Activated T-helper 17 cell treated with anti-CD3 and anti-CD28 coated beads, Interleukin-2, amount 50 U/mL, for 72 hours (primary cell): ENCODE measurements around the gene TKTL1. TPM values are rescaled to one million over a fixed set of nuclear protein-coding genes. Genes with fewer than 3 reads are reported as not detected.

ENCODE experiments used
- ATAC-seq: fragments of 150-1000 bp; cut with Tn5 transposase; replicated peaks from 2 replicates; pipeline ENCODE4 v1.10.0; 2021; ENCODE audit warnings: mild to moderate bottlenecking, moderate library complexity
- H3K27ac Mint-ChIP-seq: one replicate; pipeline ENCODE4 v1.8.0; 2022; ENCODE audit warnings: mixed read lengths
- H3K27me3 Mint-ChIP-seq: one replicate; pipeline ENCODE4 v1.8.0; 2022; ENCODE audit warnings: mixed read lengths
- H3K36me3 Mint-ChIP-seq: one replicate; pipeline ENCODE4 v1.8.0; 2022; ENCODE audit warnings: low read depth, mild to moderate bottlenecking, mixed read lengths
- H3K4me1 Mint-ChIP-seq: one replicate; pipeline ENCODE4 v1.8.0; 2022; ENCODE audit warnings: mixed read lengths
- H3K4me3 Mint-ChIP-seq: one replicate; pipeline ENCODE4 v1.8.0; 2022; ENCODE audit warnings: mild to moderate bottlenecking, mixed read lengths
- H3K9me3 Mint-ChIP-seq: one replicate; pipeline ENCODE4 v1.8.0; 2022; ENCODE audit warnings: mixed read lengths
- total RNA-seq, 2 donors: library from RNA; stranded (reverse); gene quantifications; one replicate each; pipeline ENCODE4 v1.2.3, GENCODE V29; 2022

Gene TKTL1
- total RNA-seq, 2 donors from 2014 or later = 0.54 to 2.1 TPM

GRCh38 chrX:154356596-154356995, 61.0 kb downstream of the TKTL1 start:
- no peak for ATAC-seq
- no peaks in the 10 kb centered on the region for H3K9me3 Mint-ChIP-seq
- peak overlapping the region; percentile 12 for H3K4me3 Mint-ChIP-seq
- H3K36me3 Mint-ChIP-seq = peaks cover 94% of the 10 kb centered on the region
- no peaks in the 10 kb centered on the region for H3K4me1 Mint-ChIP-seq
- no peaks in the 10 kb centered on the region for H3K27me3 Mint-ChIP-seq
- H3K27ac Mint-ChIP-seq = no peak overlapping the region

- Mint-ChIP-seq H3K9me3 (no peaks in the 10 kb centered on the region), H3K4me3 (no peak overlapping the region), H3K36me3 (peaks cover 91% of the 10 kb centered on the region), H3K27ac (no peak overlapping the region), H3K4me1 (no peaks in the 10 kb centered on the region), H3K27me3 (no peaks in the 10 kb centered on the region)
- ATAC-seq = no peak
These were observed 61.6 kb downstream of the TKTL1 start for GRCh38 chrX:154357205-154357604.

GRCh38 chrX:154358011-154358410, 62.4 kb downstream of the TKTL1 start:
- Mint-ChIP-seq H3K36me3 (peaks cover 93% of the 10 kb centered on the region), H3K9me3 (no peaks in the 10 kb centered on the region), H3K4me3 (no peak overlapping the region), H3K27ac (no peak overlapping the region), H3K4me1 (no peaks in the 10 kb centered on the region), H3K27me3 (no peaks in the 10 kb centered on the region)
- ATAC-seq = no peak

- Mint-ChIP-seq H3K4me1 (no peaks in the 10 kb centered on the region), H3K36me3 (peaks cover 93% of the 10 kb centered on the region), H3K27me3 (no peaks in the 10 kb centered on the region), H3K27ac (no peak overlapping the region), H3K9me3 (no peaks in the 10 kb centered on the region), H3K4me3 (no peak overlapping the region)
- ATAC-seq = no peak
These were observed 63.2 kb downstream of the TKTL1 start for GRCh38 chrX:154358829-154359228.

GRCh38 chrX:154359362-154360154, 64.0 kb downstream of the TKTL1 start:
- H3K9me3 Mint-ChIP-seq = no peaks in the 10 kb centered on the region
- no peaks in the 10 kb centered on the region for H3K27me3 Mint-ChIP-seq
- no peak overlapping the region for H3K27ac Mint-ChIP-seq
- no peak for ATAC-seq
- H3K4me3 Mint-ChIP-seq = no peak overlapping the region
- H3K4me1 Mint-ChIP-seq = no peaks in the 10 kb centered on the region
- peaks cover 92% of the 10 kb centered on the region for H3K36me3 Mint-ChIP-seq

GRCh38 chrX:154360155-154360713, 64.6 kb downstream of the TKTL1 start:
- no peaks in the 10 kb centered on the region for H3K9me3 Mint-ChIP-seq
- no peak overlapping the region for H3K27ac Mint-ChIP-seq
- H3K36me3 Mint-ChIP-seq = peaks cover 92% of the 10 kb centered on the region
- no peak for ATAC-seq
- no peaks in the 10 kb centered on the region for H3K27me3 Mint-ChIP-seq
- no peaks in the 10 kb centered on the region for H3K4me1 Mint-ChIP-seq
- peak overlapping the region; percentile 11 for H3K4me3 Mint-ChIP-seq

GRCh38 chrX:154362085-154362742, 66.6 kb downstream of the TKTL1 start:
- no peaks in the 10 kb centered on the region for H3K9me3 Mint-ChIP-seq
- H3K27me3 Mint-ChIP-seq = no peaks in the 10 kb centered on the region
- H3K4me1 Mint-ChIP-seq = no peaks in the 10 kb centered on the region
- no peak for ATAC-seq
- H3K27ac Mint-ChIP-seq = no peak overlapping the region
- peaks cover 90% of the 10 kb centered on the region for H3K36me3 Mint-ChIP-seq
- H3K4me3 Mint-ChIP-seq = peak overlapping the region; percentile 22

- no peaks in the 10 kb centered on the region for H3K27me3 Mint-ChIP-seq
- H3K4me1 Mint-ChIP-seq = no peaks in the 10 kb centered on the region
- no peak overlapping the region for H3K4me3 Mint-ChIP-seq
- H3K27ac Mint-ChIP-seq = no peak overlapping the region
- ATAC-seq = no peak
- no peaks in the 10 kb centered on the region for H3K9me3 Mint-ChIP-seq
- H3K36me3 Mint-ChIP-seq = peaks cover 88% of the 10 kb centered on the region
These were observed 68.3 kb downstream of the TKTL1 start for GRCh38 chrX:154363706-154364439.

GRCh38 chrX:154365052-154365600, 69.5 kb downstream of the TKTL1 start:
- Mint-ChIP-seq H3K9me3 (no peaks in the 10 kb centered on the region), H3K27ac (peak overlapping the region; percentile 59), H3K4me1 (no peaks in the 10 kb centered on the region), H3K27me3 (no peaks in the 10 kb centered on the region), H3K4me3 (peak overlapping the region; percentile 33), H3K36me3 (peaks cover 89% of the 10 kb centered on the region)
- no peak for ATAC-seq

- no peaks in the 10 kb centered on the region for H3K9me3 Mint-ChIP-seq
- ATAC-seq = no peak
- H3K4me3 Mint-ChIP-seq = no peak overlapping the region
- no peaks in the 10 kb centered on the region for H3K27me3 Mint-ChIP-seq
- no peaks in the 10 kb centered on the region for H3K4me1 Mint-ChIP-seq
- no peak overlapping the region for H3K27ac Mint-ChIP-seq
- peaks cover 86% of the 10 kb centered on the region for H3K36me3 Mint-ChIP-seq
These were observed 70.5 kb downstream of the TKTL1 start for GRCh38 chrX:154365997-154366665.

- Mint-ChIP-seq H3K4me3 (no peak overlapping the region), H3K4me1 (no peaks in the 10 kb centered on the region), H3K36me3 (peaks cover 82% of the 10 kb centered on the region), H3K27me3 (no peaks in the 10 kb centered on the region), H3K9me3 (no peaks in the 10 kb centered on the region), H3K27ac (no peak overlapping the region)
- no peak for ATAC-seq
These were observed 71.1 kb downstream of the TKTL1 start for GRCh38 chrX:154366666-154367055.

- Mint-ChIP-seq H3K4me1 (no peaks in the 10 kb centered on the region), H3K27me3 (no peaks in the 10 kb centered on the region), H3K27ac (peak overlapping the region; percentile 90), H3K4me3 (peak overlapping the region; percentile 84), H3K9me3 (no peaks in the 10 kb centered on the region), H3K36me3 (peaks cover 75% of the 10 kb centered on the region)
- no peak for ATAC-seq
These were observed 72.1 kb downstream of the TKTL1 start for GRCh38 chrX:154367474-154368308.
